Neutrophil (primary cell): Measurements from ENCODE around the gene VRK3.
A peak's percentile ranks its signal among the peaks of the same experiment; 100 is the strongest.
"Not testable (repeated sequence)": the region's sequence is repeated elsewhere in the genome, so short reads cannot be mapped to it uniquely, and the experiment has no call there.

Source experiments
- H3K27ac ChIP-seq: fragments of 200-600 bp; sonication (generic); 2 replicates; pipeline ENCODE4 v1.5.1; 2016; ENCODE audit warnings: mild to moderate bottlenecking, moderate library complexity
- H3K27me3 ChIP-seq: fragments of 200-600 bp; sonication (generic); 2 replicates; pipeline ENCODE4 v1.6.0; 2016; ENCODE audit warnings: mild to moderate bottlenecking
- H3K36me3 ChIP-seq: fragments of 200-600 bp; sonication (generic); 2 replicates; pipeline ENCODE4 v1.5.1; 2017
- H3K4me1 ChIP-seq, 2 experiments: fragments of 200-600 bp in 1 of 2; sonication (generic) in 1 of 2; 1 replicate in 1 of 2; 2 replicates in 1 of 2; pipeline versions ENCODE4 v1.5.1 to v1.6.1; 2013 to 2016; ENCODE audit warnings: low read depth in 1 of 2, low read length in 1 of 2, mild to moderate bottlenecking in 1 of 2, moderate library complexity in 1 of 2; ENCODE audit not compliant: control insufficient read depth in 1 of 2, insufficient read depth in 1 of 2
- H3K4me3 ChIP-seq, 2 experiments: fragments of 200-600 bp in 1 of 2; sonication (generic) in 1 of 2; 1 replicate in 1 of 2; 2 replicates in 1 of 2; pipeline ENCODE4 v1.5.1; 2013 to 2016; ENCODE audit warnings: low read depth in 1 of 2, low read length in 1 of 2, mild to moderate bottlenecking in 1 of 2, moderate library complexity in 1 of 2
- H3K9me3 ChIP-seq: fragments of 200-600 bp; sonication (generic); 2 replicates; pipeline ENCODE4 v1.5.1; 2016
- CTCF ChIP-seq: fragments of 200-600 bp; sonication (generic); IDR thresholded peaks from 2 replicates; pipeline ENCODE4 v1.5.1; 2016; ENCODE audit warnings: antibody characterized with exemption

VRK3 gene, protein sequence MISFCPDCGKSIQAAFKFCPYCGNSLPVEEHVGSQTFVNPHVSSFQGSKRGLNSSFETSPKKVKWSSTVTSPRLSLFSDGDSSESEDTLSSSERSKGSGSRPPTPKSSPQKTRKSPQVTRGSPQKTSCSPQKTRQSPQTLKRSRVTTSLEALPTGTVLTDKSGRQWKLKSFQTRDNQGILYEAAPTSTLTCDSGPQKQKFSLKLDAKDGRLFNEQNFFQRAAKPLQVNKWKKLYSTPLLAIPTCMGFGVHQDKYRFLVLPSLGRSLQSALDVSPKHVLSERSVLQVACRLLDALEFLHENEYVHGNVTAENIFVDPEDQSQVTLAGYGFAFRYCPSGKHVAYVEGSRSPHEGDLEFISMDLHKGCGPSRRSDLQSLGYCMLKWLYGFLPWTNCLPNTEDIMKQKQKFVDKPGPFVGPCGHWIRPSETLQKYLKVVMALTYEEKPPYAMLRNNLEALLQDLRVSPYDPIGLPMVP

GRCh38 chr19:50025022-50025793, at the start of gene VRK3:
Gene VRK3, minus strand, starts transcription at chr19:50025372. Its CDS starts 9,210 bp downstream, at chr19:50016162.
- H3K4me3 ChIP-seq, result peak within 1 kb of the TSS; percentile 90 to 98
- H3K4me1 ChIP-seq, result peaks cover 34 to 36% of the 10 kb centered on the region in 2 experiments
- peak within 1 kb of the TSS; percentile 98 for H3K27ac ChIP-seq
- TF ChIP-seq CTCF, result peak; percentile 52
- H3K9me3 ChIP-seq, result no peaks in the 10 kb centered on the region
- H3K36me3 ChIP-seq, result peaks cover 16% of the 10 kb centered on the region
- H3K27me3 ChIP-seq, result no peaks in the 10 kb centered on the region

- H3K36me3 ChIP-seq, H3K4me1 ChIP-seq, H3K4me3 ChIP-seq, H3K27me3 ChIP-seq, H3K27ac ChIP-seq, H3K9me3 ChIP-seq: not testable (repeated sequence)
Observed at GRCh38 chr19:50068382-50068781, 43.2 kb upstream of the VRK3 start.

DNA sequence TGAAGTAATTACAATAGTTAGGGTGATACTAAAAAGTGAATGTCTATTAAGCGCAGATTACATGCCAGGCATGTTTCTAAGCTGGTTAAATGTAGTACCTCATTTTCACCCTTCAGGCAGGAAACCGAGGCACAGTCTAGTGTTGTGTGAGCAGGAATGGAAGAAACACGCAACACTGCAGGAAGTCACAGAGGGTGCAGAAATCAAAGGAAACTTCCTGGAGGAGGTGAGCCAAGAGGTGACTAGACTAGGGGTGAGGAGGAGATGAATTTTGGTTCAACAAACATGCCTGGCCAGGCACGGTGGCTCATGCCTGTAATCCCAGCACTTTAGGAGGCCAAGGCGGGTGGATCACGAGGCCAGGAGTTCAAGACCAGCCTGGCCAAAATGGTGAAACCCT, 42.4 kb upstream of the VRK3 start:
- Histone ChIP-seq H3K27me3 (peaks cover 8% of the 10 kb centered on the region), H3K9me3 (no peaks in the 10 kb centered on the region), H3K4me3 (no peak overlapping the region), H3K4me1 (peaks cover 0 to 4% of the 10 kb centered on the region in 2 experiments), H3K36me3 (no peaks in the 10 kb centered on the region), H3K27ac (no peak overlapping the region)
- TF ChIP-seq CTCF, result no peak

GRCh38 chr19:50065938-50066337, 40.8 kb upstream of the VRK3 start:
- Histone ChIP-seq H3K4me1 (peaks cover 0 to 4% of the 10 kb centered on the region in 2 experiments), H3K4me3 (no peak overlapping the region), H3K27me3 (peaks cover 13% of the 10 kb centered on the region), H3K27ac (no peak overlapping the region), H3K36me3 (no peaks in the 10 kb centered on the region), H3K9me3 (no peaks in the 10 kb centered on the region)
- TF ChIP-seq CTCF, result no peak

DNA sequence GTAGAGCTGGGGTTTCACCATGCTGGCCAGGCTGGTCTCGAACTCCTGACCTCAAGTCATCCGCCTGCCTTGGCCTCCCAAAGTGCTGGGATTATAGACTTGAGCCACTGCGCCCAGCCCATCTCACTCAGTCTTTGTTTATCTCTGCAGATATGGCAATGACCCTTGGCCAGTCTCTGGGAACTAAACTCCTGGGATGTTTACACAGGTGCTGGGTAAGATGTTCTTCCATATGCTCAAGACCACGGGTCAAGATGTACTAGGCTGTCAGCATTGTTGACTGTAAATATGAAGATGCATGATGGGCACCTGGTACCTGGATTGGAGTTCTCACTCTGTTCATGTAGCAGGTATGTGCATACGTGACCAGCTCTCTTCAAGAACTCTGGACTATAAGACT, 36.5 kb upstream of the VRK3 start:
- no peak overlapping the region for H3K4me3 ChIP-seq
- H3K36me3 ChIP-seq, result no peaks in the 10 kb centered on the region

More for the DNA sequence above, 36.5 kb upstream of the VRK3 start:
- no peak for TF ChIP-seq CTCF
- Histone ChIP-seq H3K9me3 (peaks cover 17% of the 10 kb centered on the region), H3K27ac (no peak overlapping the region), H3K27me3 (peaks cover 13% of the 10 kb centered on the region), H3K4me1 (no peaks in the 10 kb centered on the region)
